ENCODE measurements around the gene TET1.

DNA sequence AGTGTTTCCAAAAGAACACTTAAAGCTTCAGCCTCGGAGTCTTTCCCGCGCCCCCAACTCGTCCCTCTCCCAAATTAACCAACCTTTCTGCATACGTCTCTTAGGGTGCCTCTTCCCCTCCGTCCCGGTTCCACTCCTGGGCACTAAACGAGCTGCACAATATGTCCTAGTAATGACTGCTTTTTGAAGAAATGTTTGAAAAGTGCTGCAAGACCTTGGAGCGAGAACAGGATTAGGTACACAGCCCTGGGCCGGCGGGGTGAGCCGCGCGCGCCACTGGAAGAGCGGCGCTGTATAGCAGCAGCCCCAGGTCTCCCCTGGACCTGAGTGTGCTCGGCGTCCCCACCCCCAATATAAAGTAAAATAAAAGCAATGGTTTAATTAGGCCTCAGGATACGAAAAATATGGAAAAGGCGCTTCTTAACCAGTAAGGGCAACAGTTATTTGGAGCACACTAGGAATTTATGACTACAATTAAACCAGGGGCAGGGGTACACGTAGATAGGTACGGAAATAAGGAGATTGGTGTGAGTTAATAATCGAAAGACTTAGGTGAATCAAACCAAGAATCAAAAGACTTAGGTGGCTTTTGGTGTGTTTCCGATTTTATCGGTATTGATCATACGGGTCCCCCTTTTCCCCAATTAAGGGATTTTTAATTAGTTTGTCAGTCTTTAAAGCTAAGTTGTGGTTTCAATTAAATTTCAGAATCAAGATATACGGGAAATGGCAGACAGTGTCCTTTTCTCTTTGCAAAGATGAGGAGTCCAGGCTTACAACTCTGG lies 1.9 kb downstream of the TET1 start:
- TF ChIP-seq CTCF (IDR thresholded peaks at IDR 0.05; ENCODE audit: low read depth, low read length) = no peak
- TF ChIP-seq MAX (IDR thresholded peaks at IDR 0.05; ENCODE audit: low read depth, low read length) = no peak
- TF ChIP-seq POLR2A (IDR thresholded peaks at IDR 0.05; ENCODE audit: extremely low read depth, insufficient read length) = no peak
- TF ChIP-seq MYC (IDR thresholded peaks at IDR 0.05; ENCODE audit: low read depth, low read length) = no peak

Data from NB4 (cell line).